Measurements from ENCODE around the gene NEK5.

DNA sequence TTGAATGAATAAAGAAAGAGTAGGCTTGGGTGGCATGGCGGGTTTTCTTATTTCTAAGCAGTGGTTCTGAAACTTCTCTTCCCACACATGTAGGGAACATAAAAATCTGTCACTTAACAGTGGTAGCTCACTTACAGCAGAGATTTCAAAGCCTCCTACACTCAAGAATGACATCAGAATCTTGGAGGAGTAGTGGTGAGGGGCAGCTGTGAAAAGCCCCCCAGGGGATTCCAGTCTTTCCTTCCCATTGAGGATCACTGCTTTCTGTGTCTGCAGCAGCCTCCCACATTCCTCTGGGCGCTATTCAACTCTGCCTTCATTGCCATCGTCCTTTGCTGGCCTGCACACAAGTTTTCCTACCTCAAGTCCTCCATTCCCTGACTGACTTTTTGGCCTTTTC is 8.6 kb upstream of the NEK5 start:
- TF ChIP-seq, protein P1, sequence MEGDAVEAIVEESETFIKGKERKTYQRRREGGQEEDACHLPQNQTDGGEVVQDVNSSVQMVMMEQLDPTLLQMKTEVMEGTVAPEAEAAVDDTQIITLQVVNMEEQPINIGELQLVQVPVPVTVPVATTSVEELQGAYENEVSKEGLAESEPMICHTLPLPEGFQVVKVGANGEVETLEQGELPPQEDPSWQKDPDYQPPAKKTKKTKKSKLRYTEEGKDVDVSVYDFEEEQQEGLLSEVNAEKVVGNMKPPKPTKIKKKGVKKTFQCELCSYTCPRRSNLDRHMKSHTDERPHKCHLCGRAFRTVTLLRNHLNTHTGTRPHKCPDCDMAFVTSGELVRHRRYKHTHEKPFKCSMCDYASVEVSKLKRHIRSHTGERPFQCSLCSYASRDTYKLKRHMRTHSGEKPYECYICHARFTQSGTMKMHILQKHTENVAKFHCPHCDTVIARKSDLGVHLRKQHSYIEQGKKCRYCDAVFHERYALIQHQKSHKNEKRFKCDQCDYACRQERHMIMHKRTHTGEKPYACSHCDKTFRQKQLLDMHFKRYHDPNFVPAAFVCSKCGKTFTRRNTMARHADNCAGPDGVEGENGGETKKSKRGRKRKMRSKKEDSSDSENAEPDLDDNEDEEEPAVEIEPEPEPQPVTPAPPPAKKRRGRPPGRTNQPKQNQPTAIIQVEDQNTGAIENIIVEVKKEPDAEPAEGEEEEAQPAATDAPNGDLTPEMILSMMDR (IDR thresholded peaks at IDR 0.05): no peak
- TF ChIP-seq POLR2A (IDR thresholded peaks at IDR 0.05): no peak
